Mesothelial cell of epicardium (in vitro differentiated cells): ENCODE data around the gene EFCAB8. TPM values are rescaled to one million over a fixed set of nuclear protein-coding genes. Genes with fewer than 3 reads are reported as not detected.

Source experiments
- DNase-seq, 2 experiments: peaks; one replicate each; pipeline ENCODE4 v3.0.0; 2021; ENCODE audit warnings: low spot score in 2 of 2; ENCODE audit not compliant: unreplicated experiment in 2 of 2
- H3K27ac Mint-ChIP-seq: 2 replicates; pipeline ENCODE4 v1.8.0; 2021; ENCODE audit warnings: mixed read lengths
- H3K27me3 Mint-ChIP-seq: 2 replicates; pipeline ENCODE4 v1.8.0; 2021; ENCODE audit warnings: low read depth, mixed read lengths
- H3K36me3 Mint-ChIP-seq: 2 replicates; pipeline ENCODE4 v1.8.0; 2021; ENCODE audit warnings: mixed read lengths
- H3K4me1 Mint-ChIP-seq: 2 replicates; pipeline ENCODE4 v1.8.0; 2021; ENCODE audit warnings: mixed read lengths
- H3K4me3 Mint-ChIP-seq: 2 replicates; pipeline ENCODE4 v1.8.0; 2021; ENCODE audit warnings: mild to moderate bottlenecking, moderate library complexity, mixed read lengths
- H3K9me3 Mint-ChIP-seq: 2 replicates; pipeline ENCODE4 v1.8.0; 2021; ENCODE audit warnings: mixed read lengths
- CTCF ChIP-seq: fragments of 200-600 bp; sonication (generic); IDR thresholded peaks from one replicate; pipeline ENCODE4 v1.5.0; 2021; ENCODE audit warnings: antibody characterized with exemption; ENCODE audit not compliant: unreplicated experiment
- total RNA-seq: library from RNA; stranded (reverse); gene quantifications from 3 replicates; pipeline ENCODE4 v1.2.1, GENCODE V29; 2021

Gene EFCAB8
- total RNA-seq, 1 donor from 2014 or later, result 0.47 TPM

- Mint-ChIP-seq H3K4me3 (no peak overlapping the region), H3K9me3 (no peaks in the 10 kb centered on the region)
- TF ChIP-seq CTCF, result no peak
Observed at GRCh38 chr20:32908334-32909292, 49.9 kb downstream of the EFCAB8 start.

GRCh38 chr20:32909451-32909850 is 50.7 kb downstream of the EFCAB8 start:
- no peak overlapping the region for H3K4me3 Mint-ChIP-seq
- no peak for TF ChIP-seq CTCF
- H3K27me3 Mint-ChIP-seq, result no peaks in the 10 kb centered on the region
- no peak overlapping the region for H3K27ac Mint-ChIP-seq
- H3K4me1 Mint-ChIP-seq, result no peaks in the 10 kb centered on the region
- DNase-seq, result no peak
- H3K36me3 Mint-ChIP-seq, result no peaks in the 10 kb centered on the region
- peaks cover 3% of the 10 kb centered on the region for H3K9me3 Mint-ChIP-seq

More at GRCh38 chr20:32908334-32909292, 49.9 kb downstream of the EFCAB8 start:
- no peak overlapping the region for H3K27ac Mint-ChIP-seq
- no peaks in the 10 kb centered on the region for H3K36me3 Mint-ChIP-seq
- H3K27me3 Mint-ChIP-seq, result no peaks in the 10 kb centered on the region
- no peak for DNase-seq
- H3K4me1 Mint-ChIP-seq, result no peaks in the 10 kb centered on the region

- Mint-ChIP-seq H3K36me3 (no peaks in the 10 kb centered on the region), H3K9me3 (peaks cover 8% of the 10 kb centered on the region), H3K27me3 (no peaks in the 10 kb centered on the region), H3K27ac (no peak overlapping the region), H3K4me1 (no peaks in the 10 kb centered on the region), H3K4me3 (no peak overlapping the region)
- TF ChIP-seq CTCF, result no peak
- no peak for DNase-seq
Observed at GRCh38 chr20:32909896-32910571, 51.3 kb downstream of the EFCAB8 start.

GRCh38 chr20:32911355-32911754 is 52.6 kb downstream of the EFCAB8 start:
- Mint-ChIP-seq H3K9me3 (peaks cover 12% of the 10 kb centered on the region), H3K27ac (no peak overlapping the region), H3K4me3 (no peak overlapping the region)

GRCh38 chr20:32912688-32913087 is 54.0 kb downstream of the EFCAB8 start:
- H3K36me3 Mint-ChIP-seq, result no peaks in the 10 kb centered on the region
- H3K4me1 Mint-ChIP-seq, result no peaks in the 10 kb centered on the region
- peaks cover 12% of the 10 kb centered on the region for H3K9me3 Mint-ChIP-seq

More at GRCh38 chr20:32911355-32911754, 52.6 kb downstream of the EFCAB8 start:
- no peaks in the 10 kb centered on the region for H3K36me3 Mint-ChIP-seq
- no peaks in the 10 kb centered on the region for H3K27me3 Mint-ChIP-seq
- H3K4me1 Mint-ChIP-seq, result no peaks in the 10 kb centered on the region
- no peak for TF ChIP-seq CTCF
- no peak for DNase-seq

More at GRCh38 chr20:32912688-32913087, 54.0 kb downstream of the EFCAB8 start:
- Mint-ChIP-seq H3K27ac (no peak overlapping the region), H3K4me3 (no peak overlapping the region), H3K27me3 (peaks cover 1% of the 10 kb centered on the region)
- no peak for TF ChIP-seq CTCF
- no peak for DNase-seq
